DND-41 (cell line): ENCODE data around the gene FGF9.

Experiments
- CTCF ChIP-seq: IDR thresholded peaks from 2 replicates; pipeline ENCODE4 v1.5.1; 2012; ENCODE audit warnings: borderline replicate concordance, low read length, moderate library complexity, mild to moderate bottlenecking; ENCODE audit not compliant: poor library complexity, severe bottlenecking; ENCODE audit errors: extremely low read depth
- EZH2 ChIP-seq: IDR thresholded peaks from 3 replicates; pipeline ENCODE4 v1.6.1; 2012; ENCODE audit warnings: borderline replicate concordance, low read depth, mild to moderate bottlenecking, moderate library complexity, low read length, inconsistent platforms; ENCODE audit not compliant: severe bottlenecking

GRCh38 chr13:21723807-21724505, 53.1 kb downstream of the FGF9 start:
- TF ChIP-seq CTCF (no peak), EZH2 (no peak)
